Measurements from ENCODE around the gene CFAP43.

Gene CFAP43

GRCh38 chr10:104208730-104209129 is 23.4 kb downstream of the CFAP43 start:
- in situ Hi-C loops (cut with HindIII; ENCODE audit: low pct_ligation_motif_present, low sequenced_read_pairs): no loop called here
- no peak for TF ChIP-seq CTCF (IDR thresholded peaks at IDR 0.05; ENCODE audit: low read depth, low read length, missing control alignments)
- Histone ChIP-seq H3K27ac (no peak overlapping the region), H3K27me3 (replicated peaks) (peaks cover 5% of the 10 kb centered on the region), H3K4me3 (ENCODE audit: low read depth, low read length) (no peak overlapping the region), H3K36me3 (replicated peaks) (no peaks in the 10 kb centered on the region)
- no peak for DNase-seq

- no peaks in the 10 kb centered on the region for H3K27me3 ChIP-seq (replicated peaks)
- H3K4me3 ChIP-seq (ENCODE audit: low read depth, low read length): no peak overlapping the region
- no peak for DNase-seq
- no peak overlapping the region for H3K27ac ChIP-seq
- no peak for TF ChIP-seq CTCF (IDR thresholded peaks at IDR 0.05; ENCODE audit: low read depth, low read length, missing control alignments)
- in situ Hi-C loops (cut with HindIII; ENCODE audit: low pct_ligation_motif_present, low sequenced_read_pairs): no loop called here
- no peaks in the 10 kb centered on the region for H3K36me3 ChIP-seq (replicated peaks)
These were observed 29.9 kb downstream of the CFAP43 start for GRCh38 chr10:104202231-104202630.

GRCh38 chr10:104201636-104202035 is 30.5 kb downstream of the CFAP43 start:
- TF ChIP-seq CTCF (IDR thresholded peaks at IDR 0.05; ENCODE audit: low read depth, low read length, missing control alignments): no peak
- in situ Hi-C loops (cut with HindIII; ENCODE audit: low pct_ligation_motif_present, low sequenced_read_pairs): no loop called here
- H3K27ac ChIP-seq: no peak overlapping the region
- no peaks in the 10 kb centered on the region for H3K27me3 ChIP-seq (replicated peaks)
- no peak for DNase-seq
- no peak overlapping the region for H3K4me3 ChIP-seq (ENCODE audit: low read depth, low read length)
- no peaks in the 10 kb centered on the region for H3K36me3 ChIP-seq (replicated peaks)

- no peak overlapping the region for H3K27ac ChIP-seq
- in situ Hi-C loops (cut with HindIII; ENCODE audit: low pct_ligation_motif_present, low sequenced_read_pairs): no loop called here
- no peak for TF ChIP-seq CTCF (IDR thresholded peaks at IDR 0.05; ENCODE audit: low read depth, low read length, missing control alignments)
These were observed 32.6 kb downstream of the CFAP43 start for GRCh38 chr10:104199567-104199966.

GRCh38 chr10:104197364-104197763 is 34.8 kb downstream of the CFAP43 start:
- DNase-seq: no peak
- no peaks in the 10 kb centered on the region for H3K36me3 ChIP-seq (replicated peaks)
- TF ChIP-seq CTCF (IDR thresholded peaks at IDR 0.05; ENCODE audit: low read depth, low read length, missing control alignments): no peak
- H3K4me3 ChIP-seq (ENCODE audit: low read depth, low read length): no peak overlapping the region
- peaks cover 4% of the 10 kb centered on the region for H3K27me3 ChIP-seq (replicated peaks)
- H3K27ac ChIP-seq: no peak overlapping the region
- in situ Hi-C loops (cut with HindIII; ENCODE audit: low pct_ligation_motif_present, low sequenced_read_pairs): no loop called here

More at GRCh38 chr10:104199567-104199966, 32.6 kb downstream of the CFAP43 start:
- H3K4me3 ChIP-seq (ENCODE audit: low read depth, low read length): no peak overlapping the region
- DNase-seq: no peak
- peaks cover 4% of the 10 kb centered on the region for H3K27me3 ChIP-seq (replicated peaks)
- H3K36me3 ChIP-seq (replicated peaks): no peaks in the 10 kb centered on the region

- no peak for DNase-seq
- in situ Hi-C loops (cut with HindIII; ENCODE audit: low pct_ligation_motif_present, low sequenced_read_pairs): no loop called here
- TF ChIP-seq CTCF (IDR thresholded peaks at IDR 0.05; ENCODE audit: low read depth, low read length, missing control alignments): no peak
- Histone ChIP-seq H3K27me3 (replicated peaks) (peaks cover 4% of the 10 kb centered on the region), H3K4me3 (ENCODE audit: low read depth, low read length) (no peak overlapping the region), H3K36me3 (replicated peaks) (no peaks in the 10 kb centered on the region), H3K27ac (no peak overlapping the region)
These were observed 36.5 kb downstream of the CFAP43 start for GRCh38 chr10:104195706-104196105.

Measured in brain microvascular endothelial cell (primary cell).